CD4-positive, alpha-beta T cell treated with Interleukin-15 for 4 hours (primary cell): Measurements from ENCODE around the gene BAG2.
A peak's percentile ranks its signal among the peaks of the same experiment; 100 is the strongest.

Experiments
- DNase-seq: peaks from one replicate; pipeline ENCODE4 v3.0.0-alpha.2; 2020; ENCODE audit warnings: low spot score

The BAG2 gene

GRCh38 chr6:57174511-57174907, 2.4 kb downstream of the BAG2 start:
- DNase-seq, result no peak

- no peak for DNase-seq
Measured at GRCh38 chr6:57177545-57178265, 5.6 kb downstream of the BAG2 start.

DNA sequence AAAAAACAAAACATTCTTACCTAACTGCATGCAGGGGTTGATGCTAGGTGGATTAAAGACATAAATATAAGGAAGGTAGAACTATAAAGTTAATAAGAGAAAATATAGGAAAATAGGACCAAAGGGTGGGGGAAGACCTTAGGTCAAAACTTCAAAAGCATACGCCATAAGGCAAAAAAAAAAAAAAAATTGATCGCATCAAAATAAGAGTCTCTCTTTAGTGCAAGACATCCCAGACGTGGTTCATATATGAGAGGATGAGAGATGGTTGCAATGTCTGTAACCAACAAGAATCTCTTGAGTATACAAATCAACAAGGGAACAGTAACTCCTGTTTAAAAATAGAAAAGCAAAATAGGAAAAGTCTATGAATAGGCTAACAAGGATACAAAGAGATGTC, 8.5 kb downstream of the BAG2 start:
- DNase-seq, result no peak

- no peak for DNase-seq
Measured at GRCh38 chr6:57182017-57182432, 9.9 kb downstream of the BAG2 start.

DNA sequence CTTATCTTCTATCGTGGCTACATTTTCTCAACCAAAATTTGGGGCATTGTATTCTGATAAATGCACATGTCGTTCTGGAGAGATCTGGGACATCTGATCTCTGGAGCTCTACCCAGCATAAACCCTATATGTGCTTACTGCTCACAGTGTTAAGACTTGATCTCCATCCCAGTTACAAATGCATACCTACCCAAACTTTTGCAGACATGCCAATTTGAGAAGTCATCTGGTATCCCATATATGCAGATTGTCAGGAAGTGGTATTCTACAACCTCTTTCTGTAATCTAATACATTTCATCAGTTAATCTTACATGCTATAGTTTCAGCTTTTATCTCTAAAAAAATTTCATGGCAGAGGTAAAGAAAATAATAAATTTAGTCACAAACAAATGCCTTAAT, 11.2 kb downstream of the BAG2 start:
- DNase-seq, result no peak

GRCh38 chr6:57190140-57190539, 18.0 kb downstream of the BAG2 start:
- DNase-seq, result no peak

DNA sequence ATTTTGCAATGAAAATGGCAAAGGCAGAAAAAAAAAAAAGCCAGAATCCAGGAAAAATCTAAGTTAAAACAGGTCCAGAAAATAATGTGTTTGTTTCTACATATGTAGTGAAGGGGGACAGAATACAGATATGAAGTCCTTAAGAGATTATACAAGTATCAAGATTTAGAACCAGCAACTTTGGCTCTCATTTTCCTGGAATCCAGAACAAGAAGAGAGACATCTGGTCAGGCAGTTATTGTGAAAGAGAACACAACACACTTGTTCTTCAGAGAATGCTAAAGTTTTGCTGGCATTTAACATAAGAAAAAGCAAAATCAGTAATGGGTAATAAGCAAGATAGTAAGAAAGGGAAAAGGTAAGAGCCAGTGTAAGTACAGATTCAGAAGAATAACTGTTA, 21.1 kb downstream of the BAG2 start:
- DNase-seq, result no peak

DNA sequence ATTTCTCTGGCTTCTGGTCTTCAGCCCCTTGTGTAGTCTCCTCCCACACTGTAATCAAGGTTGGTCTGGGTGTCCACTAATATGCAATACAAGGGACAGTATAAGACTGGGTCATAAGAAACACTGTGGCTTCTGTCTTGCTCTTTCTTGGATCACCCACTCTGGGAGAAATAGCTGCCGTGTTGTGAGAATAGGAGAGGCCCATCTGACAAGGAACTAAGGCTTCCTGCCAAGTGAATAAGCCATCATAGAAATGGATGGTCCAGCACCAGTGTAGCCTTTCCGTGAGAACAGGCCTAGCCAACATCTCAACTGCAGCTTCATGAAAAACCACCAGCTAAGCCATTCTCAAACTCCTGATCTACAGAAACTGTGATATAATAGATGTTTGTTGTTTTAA, 23.3 kb downstream of the BAG2 start:
- DNase-seq, result no peak

- DNase-seq, result no peak
Measured at GRCh38 chr6:57198926-57199636, 27.0 kb downstream of the BAG2 start.

- DNase-seq, result no peak
Measured at GRCh38 chr6:57201718-57202117, 29.6 kb downstream of the BAG2 start.

DNA sequence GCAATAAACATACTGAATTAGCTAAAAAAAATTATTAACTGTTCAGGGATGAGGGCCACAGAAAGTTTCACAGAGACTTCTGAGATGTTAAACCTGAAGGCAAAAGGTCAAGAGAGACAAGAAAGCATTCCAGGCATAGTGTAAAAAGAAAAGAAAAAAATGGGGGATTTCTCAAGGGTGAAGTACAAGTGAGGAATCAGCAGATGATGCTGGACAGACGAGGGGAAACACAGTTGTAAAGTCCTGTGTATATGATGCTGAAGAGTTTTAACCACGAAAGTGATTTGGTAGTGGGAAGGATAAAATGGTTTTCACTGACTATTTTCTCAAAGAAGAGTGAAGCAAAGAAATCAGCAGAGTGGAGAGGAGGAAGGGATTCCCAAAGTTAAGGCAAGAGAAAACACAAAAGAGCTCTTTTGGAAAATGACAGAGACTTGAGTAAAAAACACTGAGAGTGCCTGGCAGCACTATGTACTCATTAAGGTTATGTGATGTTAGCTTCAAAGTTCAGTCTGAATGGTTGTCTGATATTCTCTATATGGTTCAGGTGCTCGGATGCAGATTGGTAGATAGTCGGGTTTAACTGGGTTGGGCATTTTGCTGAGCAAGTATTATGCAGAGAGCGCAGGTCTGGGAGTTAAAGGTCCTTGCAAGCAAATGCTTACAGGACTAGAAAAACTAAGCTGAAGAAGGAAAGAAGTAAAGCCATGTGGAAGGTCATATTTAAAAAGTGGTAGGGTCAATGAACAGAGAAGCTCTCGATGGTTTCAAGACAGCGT, 33.6 kb downstream of the BAG2 start:
- DNase-seq, result no peak

GRCh38 chr6:57207141-57207540, 35.0 kb downstream of the BAG2 start:
- no peak for DNase-seq

DNA sequence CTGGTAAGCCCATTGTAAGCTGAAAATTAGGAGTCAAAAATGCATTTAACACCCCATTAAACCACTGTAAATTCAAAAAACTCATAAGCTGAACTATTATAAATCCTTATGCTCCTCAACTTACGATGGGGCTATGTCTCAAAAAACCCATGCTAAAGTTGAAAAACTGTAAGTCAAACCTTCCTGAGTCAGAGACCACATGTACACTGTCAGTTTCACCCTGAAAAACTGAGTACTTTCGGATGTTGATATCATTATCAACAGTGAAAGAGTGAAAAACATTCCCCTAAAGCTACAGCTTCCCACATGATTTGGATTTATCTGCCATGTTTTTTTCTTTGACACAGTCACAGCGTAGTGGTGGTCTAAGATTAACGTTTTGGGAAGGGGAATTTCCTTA, 35.7 kb downstream of the BAG2 start:
- DNase-seq, result no peak

GRCh38 chr6:57209030-57209429, 36.9 kb downstream of the BAG2 start:
- DNase-seq, result no peak

GRCh38 chr6:57210060-57210459, 37.9 kb downstream of the BAG2 start:
- no peak for DNase-seq

GRCh38 chr6:57215260-57215659, 43.1 kb downstream of the BAG2 start:
- DNase-seq, result no peak

- no peak for DNase-seq
Measured at GRCh38 chr6:57216235-57217101, 44.3 kb downstream of the BAG2 start.

GRCh38 chr6:57217270-57217669, 45.1 kb downstream of the BAG2 start:
- DNase-seq, result no peak

DNA sequence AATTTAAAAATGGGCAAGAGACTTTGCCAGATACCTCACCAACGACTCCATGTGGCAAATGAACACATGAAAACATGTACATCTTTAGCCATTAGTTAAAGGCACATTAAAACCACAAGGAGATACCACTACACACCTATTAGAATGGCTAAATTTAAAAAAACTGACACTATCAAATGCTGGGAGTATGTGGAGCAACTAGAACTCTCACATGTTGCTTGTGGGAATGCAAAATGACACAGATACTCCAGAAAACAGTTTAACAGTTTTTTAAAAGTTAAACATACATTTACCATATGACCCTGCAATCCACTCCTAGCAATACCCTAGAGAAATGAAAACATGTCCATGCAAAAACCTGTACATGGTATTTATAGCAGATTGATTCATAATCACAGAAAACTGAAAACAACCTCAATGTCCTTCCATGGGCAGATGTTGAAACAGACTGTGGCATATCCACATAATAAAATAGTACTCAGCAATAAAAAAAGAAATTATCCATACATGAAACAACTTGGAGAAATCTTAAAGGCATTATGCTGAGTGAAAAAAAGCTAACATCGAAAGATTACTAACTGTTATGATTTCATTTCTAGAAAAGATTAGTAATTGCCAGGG, 48.1 kb downstream of the BAG2 start:
- no peak for DNase-seq

- peak; percentile 32 for DNase-seq
Measured at GRCh38 chr6:57221191-57221935, 49.2 kb downstream of the BAG2 start.
